ENCODE measurements around the gene PDE6B.

Gene PDE6B

DNA sequence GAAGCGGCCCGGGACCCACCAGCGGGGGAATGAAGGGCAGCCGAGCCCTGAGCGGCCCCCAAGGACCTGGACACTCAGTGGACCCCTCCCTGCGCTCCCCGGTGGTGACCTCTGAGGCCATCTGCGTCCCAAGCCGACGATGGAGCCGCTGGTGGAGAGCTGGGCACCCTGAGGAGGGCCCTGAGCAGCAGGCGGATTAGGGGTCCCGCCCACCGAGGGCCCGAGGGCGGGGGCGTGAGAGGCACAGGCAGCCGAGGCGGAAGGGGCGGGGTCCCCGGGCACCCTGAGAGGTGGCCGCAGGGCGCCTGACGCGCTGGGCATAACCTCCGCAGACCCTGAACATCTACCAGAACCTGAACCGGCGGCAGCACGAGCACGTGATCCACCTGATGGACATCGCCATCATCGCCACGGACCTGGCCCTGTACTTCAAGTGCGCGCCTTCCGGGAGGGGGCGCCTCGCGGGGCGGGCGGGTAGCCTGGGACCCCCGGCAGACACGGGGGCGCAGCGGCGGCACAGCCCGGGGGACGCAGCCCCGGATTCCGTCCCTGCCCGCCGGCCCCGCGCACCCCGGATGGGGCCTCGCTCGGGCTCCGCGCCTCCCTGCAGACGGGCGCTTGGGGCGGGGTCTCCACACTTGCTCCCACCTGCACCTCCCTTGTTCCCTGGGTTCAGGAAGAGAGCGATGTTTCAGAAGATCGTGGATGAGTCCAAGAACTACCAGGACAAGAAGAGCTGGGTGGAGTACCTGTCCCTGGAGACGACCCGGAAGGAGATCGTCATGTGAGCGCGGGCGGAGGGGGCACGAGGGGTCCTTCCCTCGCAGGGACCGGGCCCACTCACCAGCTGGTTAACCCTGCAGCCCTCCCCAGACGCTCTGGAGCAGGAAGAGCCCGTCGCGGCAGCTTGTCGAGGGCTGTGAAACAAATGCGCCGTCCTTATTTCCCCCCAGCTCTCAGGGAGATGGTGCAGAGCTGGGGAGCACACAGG is 38.4 kb downstream of the PDE6B start:
- TF ChIP-seq EZH2phosphoT487 (conservative IDR thresholded peaks at IDR 0.05; ENCODE audit: low read length) = no peak
- TF ChIP-seq, protein P1, sequence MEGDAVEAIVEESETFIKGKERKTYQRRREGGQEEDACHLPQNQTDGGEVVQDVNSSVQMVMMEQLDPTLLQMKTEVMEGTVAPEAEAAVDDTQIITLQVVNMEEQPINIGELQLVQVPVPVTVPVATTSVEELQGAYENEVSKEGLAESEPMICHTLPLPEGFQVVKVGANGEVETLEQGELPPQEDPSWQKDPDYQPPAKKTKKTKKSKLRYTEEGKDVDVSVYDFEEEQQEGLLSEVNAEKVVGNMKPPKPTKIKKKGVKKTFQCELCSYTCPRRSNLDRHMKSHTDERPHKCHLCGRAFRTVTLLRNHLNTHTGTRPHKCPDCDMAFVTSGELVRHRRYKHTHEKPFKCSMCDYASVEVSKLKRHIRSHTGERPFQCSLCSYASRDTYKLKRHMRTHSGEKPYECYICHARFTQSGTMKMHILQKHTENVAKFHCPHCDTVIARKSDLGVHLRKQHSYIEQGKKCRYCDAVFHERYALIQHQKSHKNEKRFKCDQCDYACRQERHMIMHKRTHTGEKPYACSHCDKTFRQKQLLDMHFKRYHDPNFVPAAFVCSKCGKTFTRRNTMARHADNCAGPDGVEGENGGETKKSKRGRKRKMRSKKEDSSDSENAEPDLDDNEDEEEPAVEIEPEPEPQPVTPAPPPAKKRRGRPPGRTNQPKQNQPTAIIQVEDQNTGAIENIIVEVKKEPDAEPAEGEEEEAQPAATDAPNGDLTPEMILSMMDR (IDR thresholded peaks at IDR 0.05; ENCODE audit: insufficient read depth, low read length, poor library complexity, severe bottlenecking) = no peak
- peak overlapping the region; percentile 64 for H3K4me2 ChIP-seq (ENCODE audit: low read depth, low read length, poor library complexity, severe bottlenecking)
- H2AFZ ChIP-seq (ENCODE audit: low read depth, low read length, severe bottlenecking) = peak overlapping the region; percentile 33
- H3K9me2 ChIP-seq (replicated peaks; ENCODE audit: insufficient read depth, low read length) = no peaks in the 10 kb centered on the region
- peak overlapping the region; percentile 80 for H3K9ac ChIP-seq (ENCODE audit: low read length)
- no peaks in the 10 kb centered on the region for H3K9me3 ChIP-seq (ENCODE audit: insufficient read depth, low read length)
- H4K20me1 ChIP-seq (ENCODE audit: low read depth, low read length) = no peaks in the 10 kb centered on the region
- peak overlapping the region; percentile 66 for H3K27ac ChIP-seq (ENCODE audit: low read depth, low read length)
- peak overlapping the region; percentile 73 for H3K4me3 ChIP-seq (ENCODE audit: insufficient read depth, low read length, poor library complexity, severe bottlenecking)
- no peaks in the 10 kb centered on the region for H3K79me2 ChIP-seq (ENCODE audit: insufficient read depth, low read length)
- 0 out of 2 replicates have a peak, but pooled peaks cover 6% of the 10 kb centered on the region for H3F3A ChIP-seq (ENCODE audit: insufficient read depth)
- H3K36me3 ChIP-seq (ENCODE audit: low read length) = no peaks in the 10 kb centered on the region
- no peaks in the 10 kb centered on the region for H3K27me3 ChIP-seq (ENCODE audit: low read length)

DNA sequence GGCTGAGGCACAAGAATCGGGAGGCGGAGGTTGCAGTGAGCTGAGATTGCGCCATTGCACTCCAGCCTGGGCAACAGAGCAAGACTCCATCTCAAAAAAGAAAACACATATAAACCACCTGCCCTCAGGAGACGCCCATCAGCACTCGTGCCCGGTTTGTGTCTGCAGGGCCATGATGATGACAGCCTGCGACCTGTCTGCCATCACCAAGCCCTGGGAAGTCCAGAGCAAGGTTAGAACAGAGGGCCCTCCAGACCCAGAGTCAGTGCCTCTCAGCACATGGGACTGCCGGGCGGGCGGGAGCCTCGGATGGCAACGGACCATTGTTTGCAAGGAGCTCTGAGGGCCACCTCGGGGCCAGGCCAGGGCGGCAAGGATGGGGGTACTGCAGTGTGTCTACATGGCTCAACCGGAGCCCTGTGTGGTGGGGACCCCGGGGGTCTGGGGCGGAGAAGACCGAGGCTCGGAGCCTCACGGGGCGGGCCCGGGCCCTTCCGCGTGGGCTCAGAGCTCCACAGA is 39.4 kb downstream of the PDE6B start:
- TF ChIP-seq, protein P1 (IDR thresholded peaks at IDR 0.05; ENCODE audit: insufficient read depth, low read length, poor library complexity, severe bottlenecking) = no peak
- Histone ChIP-seq H3K27ac (ENCODE audit: low read depth, low read length) (peak overlapping the region; percentile 66; the same call in 1 of the 2 replicates), H3K9ac (ENCODE audit: low read length) (peak overlapping the region; percentile 80; the same call in 1 of the 2 replicates), H2AFZ (ENCODE audit: low read depth, low read length, severe bottlenecking) (no peak overlapping the region), H3K9me3 (ENCODE audit: insufficient read depth, low read length) (no peaks in the 10 kb centered on the region), H3F3A (ENCODE audit: insufficient read depth) (0 out of 2 replicates have a peak, but pooled peaks cover 6% of the 10 kb centered on the region), H3K4me2 (ENCODE audit: low read depth, low read length, poor library complexity, severe bottlenecking) (peak overlapping the region; percentile 64), H4K20me1 (ENCODE audit: low read depth, low read length) (no peaks in the 10 kb centered on the region), H3K4me3 (ENCODE audit: insufficient read depth, low read length, poor library complexity, severe bottlenecking) (peak overlapping the region; percentile 73), H3K9me2 (replicated peaks; ENCODE audit: insufficient read depth, low read length) (no peaks in the 10 kb centered on the region), H3K36me3 (ENCODE audit: low read length) (no peaks in the 10 kb centered on the region), H3K27me3 (ENCODE audit: low read length) (no peaks in the 10 kb centered on the region), H3K79me2 (ENCODE audit: insufficient read depth, low read length) (no peaks in the 10 kb centered on the region)

DNA sequence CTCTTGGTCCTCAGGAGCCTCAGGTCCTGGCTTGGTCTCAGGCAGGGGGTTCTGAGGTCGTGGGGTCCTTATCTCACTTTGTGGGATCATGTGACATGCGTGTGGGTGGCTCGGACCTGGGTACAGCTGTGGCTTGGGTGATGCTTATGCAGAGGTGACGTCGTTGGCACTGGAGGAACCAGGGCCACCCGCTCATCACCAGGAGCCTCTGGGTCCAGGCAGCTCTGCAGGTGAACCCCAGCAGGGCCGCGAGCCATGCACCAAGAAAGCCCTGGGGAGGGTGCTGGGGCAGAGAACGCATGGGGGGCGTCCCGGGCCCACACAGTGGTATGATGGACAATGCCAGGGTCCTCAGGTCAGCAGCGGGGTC is 40.0 kb downstream of the PDE6B start:
- H4K20me1 ChIP-seq (ENCODE audit: low read depth, low read length) = no peaks in the 10 kb centered on the region
- 0 out of 2 replicates have a peak, but pooled peaks cover 6% of the 10 kb centered on the region for H3F3A ChIP-seq (ENCODE audit: insufficient read depth)
- H3K27me3 ChIP-seq (ENCODE audit: low read length) = no peaks in the 10 kb centered on the region
- H3K27ac ChIP-seq (ENCODE audit: low read depth, low read length) = no peak overlapping the region
- no peaks in the 10 kb centered on the region for H3K9me3 ChIP-seq (ENCODE audit: insufficient read depth, low read length)
- H3K4me2 ChIP-seq (ENCODE audit: low read depth, low read length, poor library complexity, severe bottlenecking) = peak overlapping the region; percentile 64
- H3K4me3 ChIP-seq (ENCODE audit: insufficient read depth, low read length, poor library complexity, severe bottlenecking) = no peak overlapping the region
- no peaks in the 10 kb centered on the region for H3K36me3 ChIP-seq (ENCODE audit: low read length)
- H3K9ac ChIP-seq (ENCODE audit: low read length) = no peak overlapping the region; the same call in 1 of the 2 replicates
- no peaks in the 10 kb centered on the region for H3K9me2 ChIP-seq (replicated peaks; ENCODE audit: insufficient read depth, low read length)
- no peaks in the 10 kb centered on the region for H3K79me2 ChIP-seq (ENCODE audit: insufficient read depth, low read length)
- no peak overlapping the region for H2AFZ ChIP-seq (ENCODE audit: low read depth, low read length, severe bottlenecking)
- TF ChIP-seq, protein P1 (IDR thresholded peaks at IDR 0.05; ENCODE audit: insufficient read depth, low read length, poor library complexity, severe bottlenecking) = no peak
- no peak for TF ChIP-seq EZH2phosphoT487 (conservative IDR thresholded peaks at IDR 0.05; ENCODE audit: low read length)
